ENCODE results near the gene TATDN3. TPM values are rescaled to one million over a fixed set of nuclear protein-coding genes. Genes with fewer than 3 reads are reported as not detected.

TATDN3 gene
- total and polyA plus RNA-seq, 2 of the 8 experiments (the other 6 are each of a cell fraction or from before 2014, with no cell fraction given) = 6.9 to 19.4 TPM

DNA sequence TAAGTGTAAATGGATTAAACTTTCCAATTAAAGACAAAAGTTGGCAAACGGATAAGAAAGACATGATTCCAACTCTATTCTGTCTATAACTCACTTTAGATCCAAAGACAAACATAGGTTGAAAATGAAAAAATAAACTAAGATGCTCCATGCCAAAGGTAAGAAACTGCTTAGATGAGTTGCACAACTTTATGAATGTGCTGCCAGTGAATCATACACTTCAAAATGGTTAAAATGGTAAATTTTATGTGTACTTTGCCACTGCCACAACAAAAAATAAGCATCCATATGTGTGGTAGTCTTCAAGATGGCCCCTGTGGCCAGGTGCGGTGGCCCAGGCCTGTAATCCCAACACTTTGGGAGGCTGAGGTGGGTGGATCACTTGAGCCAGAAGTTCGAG, 45.1 kb upstream of the TATDN3 start (continued):
- no peak for TF ChIP-seq GTF2F1 (IDR thresholded peaks at IDR 0.05; ENCODE audit: borderline replicate concordance, low read depth, low read length)
- no peak for TF ChIP-seq RAD21 (IDR thresholded peaks at IDR 0.05 in 1 of 2, conservative IDR thresholded peaks at IDR 0.05 in 1 of 2; ENCODE audit: low read depth in 2 of 2, low read length in 2 of 2)
